ENCODE data around the gene XXYLT1.
"Not testable (repeated sequence)": the region's sequence is repeated elsewhere in the genome, so short reads cannot be mapped to it uniquely, and the experiment has no call there.

The XXYLT1 gene

DNA sequence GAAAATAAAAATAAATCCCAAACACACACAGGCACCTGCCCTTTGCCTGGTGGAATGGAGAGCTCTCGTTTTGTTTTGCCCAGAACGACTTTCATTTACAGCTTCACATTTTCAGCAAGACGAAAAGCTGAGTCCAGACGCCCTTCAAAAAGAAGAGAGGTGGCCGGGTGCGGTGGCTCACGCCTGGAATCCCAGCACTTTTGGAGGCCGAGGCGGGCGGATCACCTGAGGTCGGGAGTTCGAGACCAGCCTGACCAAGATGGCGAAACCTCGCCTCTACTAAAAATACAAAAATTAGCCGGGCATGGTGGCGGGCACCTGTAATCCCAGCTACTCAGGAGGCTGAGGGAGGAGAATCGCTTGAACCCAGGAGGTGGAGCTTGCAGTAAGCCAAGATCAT, 163.9 kb downstream of the XXYLT1 start:
- not testable (repeated sequence) for DNase-seq

DNA sequence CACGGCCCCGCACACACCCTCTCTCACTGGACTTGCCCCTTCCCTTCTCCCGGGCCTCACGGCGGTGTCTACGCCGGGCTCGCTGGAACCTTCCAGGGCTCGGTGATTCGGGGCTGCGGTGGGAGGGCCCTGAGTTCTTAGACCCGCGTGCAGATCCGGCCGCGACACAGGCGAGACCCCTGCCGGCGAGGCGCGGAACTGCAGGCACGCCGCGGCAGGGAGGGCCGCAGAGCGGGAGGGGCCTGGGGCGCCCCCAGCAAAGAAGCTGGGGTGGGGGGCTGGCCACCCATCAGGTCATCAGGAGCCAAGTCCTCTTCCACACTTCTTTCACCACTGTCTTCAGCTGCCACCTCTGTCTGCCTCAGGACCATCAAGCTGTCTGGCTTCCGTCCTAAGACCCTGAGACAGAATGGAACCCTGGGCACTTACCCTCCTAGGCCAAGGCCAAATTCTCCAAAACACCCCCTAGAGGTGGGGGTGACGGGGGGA, 164.5 kb downstream of the XXYLT1 start:
- DNase-seq: peak; percentile 64

DNA sequence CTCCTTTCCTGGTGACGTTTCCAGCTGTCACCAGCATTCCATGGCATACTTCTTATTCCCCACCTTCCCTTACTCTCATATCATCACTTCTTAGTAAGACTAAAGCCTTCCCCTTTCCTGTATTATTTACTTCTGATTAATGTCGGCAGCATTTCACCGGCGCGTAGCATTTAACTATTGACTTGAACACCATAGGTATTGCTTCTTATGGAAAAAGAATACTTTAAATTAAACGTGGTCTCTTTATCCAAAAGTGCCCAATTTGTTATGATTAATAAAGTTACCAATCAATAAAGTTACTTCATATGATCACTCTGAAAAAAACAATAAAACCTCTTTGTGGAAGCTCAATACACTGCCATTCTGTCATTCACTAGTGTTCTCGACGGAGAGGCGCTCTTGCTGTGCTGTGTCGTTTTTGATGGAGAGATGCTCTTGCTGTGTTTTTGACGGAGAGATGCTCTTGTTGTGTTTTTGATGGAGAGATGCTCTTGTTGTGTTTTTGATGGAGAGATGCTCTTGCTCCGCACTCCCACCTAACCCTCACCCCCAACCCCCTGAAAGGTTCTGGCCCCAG, 165.0 kb downstream of the XXYLT1 start:
- DNase-seq: no peak

GRCh38 chr3:195105389-195105788, 165.6 kb downstream of the XXYLT1 start:
- DNase-seq: no peak

- DNase-seq: no peak
Observed at GRCh38 chr3:195104340-195104739, 166.6 kb downstream of the XXYLT1 start.

DNA sequence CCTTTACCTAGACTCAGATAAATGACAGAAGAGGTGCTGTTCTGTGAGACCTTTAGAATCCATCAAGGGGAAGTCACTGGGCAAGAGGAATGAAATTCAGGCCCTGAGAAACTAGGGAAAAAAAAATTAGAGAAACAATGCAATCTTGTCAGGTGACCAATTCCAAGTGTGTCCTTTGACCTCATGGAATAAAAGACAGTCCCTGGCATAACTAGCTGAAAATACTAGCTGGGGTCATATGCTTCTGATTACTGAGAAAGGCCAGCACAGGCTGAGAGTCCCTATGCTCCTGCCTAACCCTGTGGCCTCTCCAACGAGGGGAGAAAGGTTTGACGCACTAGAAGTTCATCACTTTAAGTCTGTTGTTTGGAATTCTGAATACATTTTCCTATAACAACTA, 167.3 kb downstream of the XXYLT1 start:
- no peak for DNase-seq

DNA sequence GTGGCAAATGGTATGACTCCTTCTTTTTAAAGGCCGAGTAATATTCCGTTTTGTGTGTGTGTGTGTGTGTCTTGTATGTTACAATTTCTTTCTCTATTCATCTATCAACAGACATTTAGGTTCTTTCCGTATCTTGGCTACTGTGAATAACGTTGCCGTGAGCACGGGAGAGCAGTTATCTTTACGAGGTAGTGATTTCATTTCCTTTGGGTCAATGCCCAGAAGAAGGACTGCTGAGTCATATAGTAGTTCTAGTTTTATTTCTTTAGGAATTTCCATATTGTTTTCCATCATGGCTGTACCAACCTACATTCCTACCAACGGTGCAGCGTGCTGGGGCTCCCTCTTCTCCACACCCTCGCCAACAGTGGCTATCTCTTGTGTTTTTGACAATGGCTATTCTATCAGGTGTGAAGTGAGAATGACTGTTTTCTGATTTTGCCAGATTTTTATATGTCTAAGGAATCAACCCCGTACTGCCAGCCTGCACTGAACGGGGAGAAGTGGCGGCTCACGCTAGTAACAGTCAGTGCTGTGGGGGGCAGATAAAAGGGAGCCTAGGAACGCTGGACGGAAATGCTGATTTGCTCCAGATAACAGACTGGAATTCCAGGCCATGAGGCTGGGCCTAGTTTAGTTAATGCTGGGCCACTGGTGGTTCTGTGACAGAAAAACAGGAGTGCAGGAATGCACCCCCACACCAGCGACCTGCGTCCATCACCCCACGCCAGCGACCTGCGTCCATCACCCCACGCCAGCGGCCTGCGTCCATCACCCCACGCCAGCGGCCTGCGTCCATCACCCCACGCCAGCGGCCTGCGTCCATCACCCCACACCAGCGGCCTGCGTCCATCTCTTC, 168.1 kb downstream of the XXYLT1 start:
- peak; percentile 95 for DNase-seq

- DNase-seq: no peak
Observed at GRCh38 chr3:195101927-195102608, 168.9 kb downstream of the XXYLT1 start.

DNA sequence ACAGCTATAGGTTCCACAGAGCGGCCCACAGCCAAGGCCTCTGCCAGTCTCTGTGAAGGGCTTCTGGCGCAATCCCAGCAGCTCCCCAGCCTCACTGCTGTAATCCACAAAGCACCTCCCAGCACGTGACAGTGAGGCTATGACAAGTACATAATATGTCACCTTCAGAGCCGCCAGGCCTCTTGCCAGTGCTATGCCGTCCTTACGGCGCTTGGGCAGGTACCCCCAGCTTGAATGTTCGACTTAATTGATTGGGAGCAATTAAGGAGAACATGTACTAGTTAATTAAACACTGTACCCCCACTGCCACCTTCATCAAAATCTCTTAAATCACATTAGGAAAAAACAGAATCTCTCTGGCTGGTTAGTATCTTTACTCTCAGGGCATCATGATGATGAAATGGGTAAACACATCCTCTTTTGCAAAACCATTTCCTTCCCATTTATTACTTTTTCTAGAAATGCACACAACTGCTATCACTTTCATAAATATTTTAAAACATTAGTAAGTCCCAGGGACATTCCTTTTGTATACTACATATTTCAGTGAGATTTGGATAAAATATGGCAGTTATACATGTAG, 169.9 kb downstream of the XXYLT1 start:
- DNase-seq: peak; percentile 34

DNA sequence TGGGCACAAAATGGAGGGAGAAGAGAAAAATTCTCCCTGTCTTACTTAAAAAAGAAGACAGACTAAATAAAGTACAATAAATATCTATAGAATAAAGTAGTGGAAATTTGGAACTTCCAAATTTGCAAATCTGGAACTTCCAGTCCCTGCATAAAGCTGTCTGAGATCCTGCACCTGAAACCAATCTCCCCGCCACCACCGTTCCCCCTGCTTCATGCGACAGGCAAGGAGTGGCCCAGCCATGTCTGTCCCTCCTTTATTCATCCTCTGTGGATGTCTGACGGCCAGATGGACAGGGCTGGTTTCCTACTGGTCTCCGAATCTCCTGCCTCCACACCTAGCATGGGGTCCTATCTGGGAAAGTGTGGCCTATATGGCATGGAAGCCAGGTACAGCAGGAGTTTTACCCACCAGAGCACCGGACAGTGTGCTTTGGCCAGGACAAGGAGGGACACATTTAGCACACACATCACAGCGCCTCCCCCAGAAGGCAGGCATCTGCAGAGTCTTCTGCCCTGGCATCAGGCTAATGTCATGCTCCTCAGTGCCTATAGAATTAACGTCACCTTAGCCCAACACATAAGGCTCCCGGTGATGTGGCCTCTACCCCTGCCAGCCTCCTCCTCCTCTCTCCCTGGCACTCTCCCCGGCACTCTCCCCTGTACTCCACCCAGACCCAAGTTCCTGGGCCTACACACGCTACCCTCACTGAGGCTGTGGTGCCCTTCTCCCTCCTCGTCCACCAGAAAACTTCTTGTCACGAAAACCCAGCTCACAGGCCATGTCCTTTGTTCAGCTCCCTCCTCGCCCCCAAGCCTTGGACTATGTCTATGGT, 170.8 kb downstream of the XXYLT1 start:
- DNase-seq: no peak

DNA sequence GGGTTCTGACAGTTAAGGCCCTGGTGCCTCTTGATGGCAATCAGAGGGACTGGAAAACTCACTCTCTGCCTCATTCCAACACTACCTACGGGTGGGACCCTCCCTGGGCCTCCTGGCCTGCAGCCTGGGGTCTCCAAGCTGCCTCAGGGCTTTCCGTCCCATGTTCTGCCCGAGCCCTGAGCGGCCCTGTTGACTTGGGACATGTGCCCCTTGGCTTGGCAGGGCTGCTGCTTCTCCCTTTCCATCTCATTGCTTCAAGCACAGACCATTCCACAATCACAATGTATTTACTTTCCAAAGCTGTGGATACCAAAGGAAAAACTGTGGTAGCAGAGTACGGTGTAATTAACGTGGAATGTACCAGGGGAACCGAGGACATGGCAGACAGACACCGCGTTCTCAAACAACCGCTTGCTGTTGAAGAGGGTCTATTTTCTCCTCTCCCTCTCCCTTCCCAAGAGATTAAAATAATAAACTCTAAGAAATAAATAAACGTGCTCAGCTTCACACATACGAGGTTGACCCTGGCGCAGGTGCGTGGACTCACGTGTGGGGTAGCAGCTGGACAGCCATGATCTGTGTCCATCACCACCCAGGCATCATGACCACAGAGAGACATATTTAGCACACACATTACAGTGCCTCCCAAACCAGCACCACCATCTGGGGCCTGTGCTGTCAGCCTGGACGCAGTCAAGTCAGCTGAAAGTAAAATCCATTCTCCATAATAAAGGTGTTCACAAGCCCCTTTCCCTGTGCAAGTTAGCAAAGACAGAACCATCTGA, 172.0 kb downstream of the XXYLT1 start:
- no peak for DNase-seq

- no peak for DNase-seq
Observed at GRCh38 chr3:195097331-195098255, 173.4 kb downstream of the XXYLT1 start.

DNA sequence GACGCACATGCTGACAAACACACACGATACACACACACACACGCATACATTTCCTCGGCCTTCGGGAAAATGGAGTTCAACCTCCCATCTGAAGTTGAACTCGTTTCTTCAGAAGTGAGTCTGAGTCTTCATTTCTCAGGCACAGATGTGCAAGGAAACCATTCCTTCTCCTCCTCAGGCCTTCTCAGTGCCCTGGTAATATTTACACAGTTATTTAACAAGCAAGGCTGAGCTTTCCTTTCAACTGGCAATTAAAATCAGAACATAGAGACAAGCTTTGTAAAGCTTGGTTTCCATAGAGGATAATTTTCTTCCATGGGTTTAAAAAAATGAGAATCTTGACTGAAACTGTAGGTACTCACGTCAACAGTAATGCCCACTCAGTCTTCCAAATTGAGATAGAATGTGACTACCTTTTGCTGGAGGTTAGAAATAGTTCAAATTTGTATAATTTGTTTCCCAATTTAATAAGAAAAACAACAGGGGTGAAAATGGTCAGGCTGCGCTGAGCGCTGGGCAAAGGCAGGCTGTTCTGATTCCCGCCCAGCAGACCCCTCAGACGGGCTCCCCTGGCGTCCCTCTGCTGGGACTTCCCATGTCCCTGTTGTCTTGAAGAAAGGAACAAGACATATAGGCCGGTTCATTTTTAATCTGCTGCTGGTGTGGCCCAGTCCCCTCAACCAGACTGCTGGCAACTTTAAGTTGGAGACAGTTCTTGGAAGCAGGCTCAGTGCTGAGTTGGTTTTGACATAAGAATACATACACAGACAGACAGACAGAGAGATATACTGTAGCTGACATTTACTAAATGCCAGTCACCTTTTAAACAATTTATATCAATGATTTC, 174.3 kb downstream of the XXYLT1 start:
- DNase-seq: no peak

- no peak for DNase-seq
Observed at GRCh38 chr3:195096053-195096452, 174.9 kb downstream of the XXYLT1 start.

GRCh38 chr3:195095704-195096036, 175.3 kb downstream of the XXYLT1 start:
- no peak for DNase-seq

- no peak for DNase-seq
Observed at GRCh38 chr3:195095035-195095703, 175.8 kb downstream of the XXYLT1 start.

DNA sequence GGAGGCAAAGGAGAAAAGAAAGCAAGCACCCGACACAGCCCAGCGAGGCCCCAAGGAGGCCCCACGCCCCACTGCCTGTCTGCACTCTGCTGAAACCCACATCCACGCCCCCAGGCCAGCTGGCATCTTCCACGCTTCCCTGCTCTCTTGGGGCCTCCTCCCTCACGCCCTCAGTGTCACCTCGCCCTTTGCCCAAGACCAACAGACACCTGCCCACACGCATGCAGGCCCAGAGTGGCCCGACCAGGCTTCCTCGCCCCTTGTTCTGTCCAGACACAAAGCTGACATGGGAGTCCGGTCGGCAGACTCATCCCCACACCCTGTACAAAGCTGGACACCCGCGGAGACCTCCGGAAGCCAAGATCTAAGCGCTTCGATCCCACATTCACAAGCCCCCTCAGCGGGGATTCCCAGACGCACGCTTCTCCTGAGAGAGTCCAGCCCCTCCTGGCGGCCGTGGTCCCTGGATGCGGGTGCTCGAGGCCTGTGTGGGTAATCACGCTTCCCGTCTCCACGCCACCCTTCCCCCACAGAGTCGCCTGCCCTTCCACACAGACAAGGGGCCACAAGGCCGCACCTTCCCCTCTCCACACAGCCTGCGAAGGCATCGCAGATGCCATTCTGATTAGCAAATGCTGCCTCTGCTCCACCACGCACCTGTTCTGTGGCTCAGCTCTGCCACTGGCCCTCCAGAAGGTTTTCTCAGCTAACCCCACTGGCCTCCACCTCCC, 176.6 kb downstream of the XXYLT1 start:
- no peak for DNase-seq

- DNase-seq: no peak
Observed at GRCh38 chr3:195093731-195094130, 177.2 kb downstream of the XXYLT1 start.

All from EL (cell line).